SK-MEL-5 (cell line): ENCODE results near the gene ACKR1. TPM values are rescaled to one million over a fixed set of nuclear protein-coding genes. Genes with fewer than 3 reads are reported as not detected.

Experiments
- small RNA-seq, 2 experiments: library from RNA; depleted of rRNA; stranded (forward); fragments of <200 nt; gene quantifications; one replicate each; pipeline ENCODE3, GENCODE V24; 2014
- total RNA-seq: library from RNA; depleted of rRNA; stranded (reverse); fragments of >200 nt; shearing (Covaris generic); gene quantifications from 2 replicates; pipeline ENCODE4 v1.2.3, GENCODE V29; 2014; rRNA removed

The ACKR1 gene
- total RNA-seq, 1 experiment from 2014 or later, result not detected

Small RNA genes within 50 kb of the gene (small RNA-seq; reads per million reads assigned to genes)
- 0 to 0.05 reads per million in 2 experiments for gene RNA5SP60

Other genes starting within 250 kb of the ACKR1 start
- gene IFI16, start 195.0 kb upstream of the ACKR1 start, total RNA-seq, result 91.7 and 103 TPM in 2 replicates
- gene AIM2, start 128.1 kb upstream of the ACKR1 start, total RNA-seq, result 2.9 and 3.1 TPM in 2 replicates
- gene CADM3, start 33.3 kb upstream of the ACKR1 start, total RNA-seq, result 1.5 and 1.7 TPM in 2 replicates
- not detected in 2 replicates for gene FCER1A, start 97.5 kb downstream of the ACKR1 start, total RNA-seq
- gene OR10J4, start 227.3 kb downstream of the ACKR1 start, total RNA-seq, result not detected in 2 replicates
- gene OR10J1, start 234.8 kb downstream of the ACKR1 start, total RNA-seq, result not detected in 2 replicates